ENCODE results near the gene OR6C74. TPM values are rescaled to one million over a fixed set of nuclear protein-coding genes. Genes with fewer than 3 reads are reported as not detected.

The OR6C74 gene
- total and polyA plus RNA-seq, 8 donors: not detected

DNA sequence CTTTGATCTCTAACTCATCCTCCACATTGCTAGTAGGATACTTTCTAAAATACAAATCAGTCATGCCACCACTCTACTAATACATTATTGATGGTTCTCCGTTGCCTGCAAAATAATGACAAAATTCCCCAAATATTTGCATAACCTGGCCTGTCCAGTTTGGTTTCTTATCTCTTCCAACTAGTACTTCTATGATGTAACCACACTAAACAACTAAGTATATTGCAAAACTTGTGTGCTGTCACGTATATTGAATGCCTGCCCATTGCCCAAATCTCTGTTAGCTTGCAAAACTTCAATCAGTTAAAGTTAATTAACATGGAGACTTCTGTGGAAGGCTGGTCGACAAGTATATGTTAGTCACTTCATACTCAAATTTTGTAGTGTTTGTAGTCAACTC lies 6.5 kb downstream of the OR6C74 start:
- H3K9me3 ChIP-seq: no peaks in the 10 kb centered on the region
- TF ChIP-seq, protein P1, sequence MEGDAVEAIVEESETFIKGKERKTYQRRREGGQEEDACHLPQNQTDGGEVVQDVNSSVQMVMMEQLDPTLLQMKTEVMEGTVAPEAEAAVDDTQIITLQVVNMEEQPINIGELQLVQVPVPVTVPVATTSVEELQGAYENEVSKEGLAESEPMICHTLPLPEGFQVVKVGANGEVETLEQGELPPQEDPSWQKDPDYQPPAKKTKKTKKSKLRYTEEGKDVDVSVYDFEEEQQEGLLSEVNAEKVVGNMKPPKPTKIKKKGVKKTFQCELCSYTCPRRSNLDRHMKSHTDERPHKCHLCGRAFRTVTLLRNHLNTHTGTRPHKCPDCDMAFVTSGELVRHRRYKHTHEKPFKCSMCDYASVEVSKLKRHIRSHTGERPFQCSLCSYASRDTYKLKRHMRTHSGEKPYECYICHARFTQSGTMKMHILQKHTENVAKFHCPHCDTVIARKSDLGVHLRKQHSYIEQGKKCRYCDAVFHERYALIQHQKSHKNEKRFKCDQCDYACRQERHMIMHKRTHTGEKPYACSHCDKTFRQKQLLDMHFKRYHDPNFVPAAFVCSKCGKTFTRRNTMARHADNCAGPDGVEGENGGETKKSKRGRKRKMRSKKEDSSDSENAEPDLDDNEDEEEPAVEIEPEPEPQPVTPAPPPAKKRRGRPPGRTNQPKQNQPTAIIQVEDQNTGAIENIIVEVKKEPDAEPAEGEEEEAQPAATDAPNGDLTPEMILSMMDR (IDR thresholded peaks at IDR 0.05): no peak
- H3K4me3 ChIP-seq: no peak overlapping the region
- ATAC-seq (no peak), DNase-seq (no peak)
- H3K4me1 ChIP-seq: no peaks in the 10 kb centered on the region
- no peaks in the 10 kb centered on the region for H3K36me3 ChIP-seq
- intact Hi-C loops (cut with DNase I): no loop called here
- no peaks in the 10 kb centered on the region for H3K27me3 ChIP-seq
- H3K27ac ChIP-seq: no peak overlapping the region

DNA sequence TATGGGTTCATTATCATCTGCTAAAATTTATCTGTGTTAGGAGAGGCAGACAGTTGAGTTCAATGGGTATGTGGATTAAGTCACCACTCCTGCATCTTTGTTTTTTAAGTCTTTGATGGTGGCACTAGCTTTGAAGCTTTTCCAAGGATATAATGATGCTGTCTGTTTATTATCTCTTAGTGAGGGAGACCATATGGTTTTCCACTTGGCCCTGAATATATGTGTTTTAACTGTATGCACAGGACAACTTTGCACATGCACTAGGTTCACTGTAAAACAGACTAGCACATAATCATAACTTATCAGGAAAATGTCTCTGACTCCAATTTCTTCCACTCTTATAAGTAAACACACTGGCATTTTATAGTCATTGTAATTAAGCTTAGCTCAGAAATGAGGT lies 8.9 kb downstream of the OR6C74 start:
- no peaks in the 10 kb centered on the region for H3K4me1 ChIP-seq
- no peak for ATAC-seq
- H3K27ac ChIP-seq: no peak overlapping the region
- intact Hi-C loops (cut with DNase I): no loop called here
- no peaks in the 10 kb centered on the region for H3K9me3 ChIP-seq
- H3K27me3 ChIP-seq: no peaks in the 10 kb centered on the region
- TF ChIP-seq, protein P1 (IDR thresholded peaks at IDR 0.05): no peak
- H3K4me3 ChIP-seq: no peak overlapping the region
- H3K36me3 ChIP-seq: no peaks in the 10 kb centered on the region
- peak in 2 of 4 donors; percentile 35 to 46 for DNase-seq

DNA sequence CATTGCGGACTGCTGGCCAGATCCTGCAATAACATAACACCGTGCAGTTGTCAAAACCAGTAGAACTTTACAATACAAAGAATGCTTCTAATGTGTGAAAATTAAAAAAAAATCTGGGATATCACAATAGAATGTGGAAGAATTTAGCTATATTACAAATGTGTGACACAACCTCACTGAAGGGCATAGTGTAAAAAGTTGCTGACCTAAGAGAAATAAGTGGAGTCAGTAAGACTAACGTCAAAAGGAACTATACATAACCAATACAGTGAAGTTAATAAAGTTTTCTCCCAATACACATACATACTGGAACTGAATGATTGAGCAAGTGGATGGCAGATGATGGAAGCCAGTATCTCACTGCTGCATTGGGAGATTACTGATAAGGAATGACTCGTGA lies 12.4 kb downstream of the OR6C74 start:
- TF ChIP-seq, protein P1 (IDR thresholded peaks at IDR 0.05): no peak
- DNase-seq (no peak), ATAC-seq (no peak)
- Histone ChIP-seq H3K9me3 (no peaks in the 10 kb centered on the region), H3K27me3 (no peaks in the 10 kb centered on the region), H3K4me3 (no peak overlapping the region), H3K4me1 (no peaks in the 10 kb centered on the region), H3K36me3 (no peaks in the 10 kb centered on the region), H3K27ac (no peak overlapping the region)
- intact Hi-C loops (cut with DNase I): no loop called here

DNA sequence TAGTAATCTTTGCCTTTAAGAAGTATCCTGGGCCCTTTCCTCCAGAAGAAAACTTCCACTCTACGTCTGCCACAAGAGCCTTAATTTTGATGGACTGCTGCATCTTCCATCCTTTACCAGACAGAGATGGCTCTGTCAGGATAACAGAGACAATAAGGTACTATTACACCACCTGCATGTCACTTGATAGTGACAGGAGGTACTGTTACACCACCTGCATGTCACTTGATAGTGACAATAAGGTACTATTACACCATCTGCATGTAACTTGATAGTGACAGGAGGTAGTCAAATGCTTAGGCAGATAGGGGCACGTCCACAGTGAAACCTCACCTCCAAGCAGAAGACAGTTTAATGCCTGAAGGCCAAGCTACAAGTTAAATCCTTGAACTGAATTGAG lies 13.9 kb downstream of the OR6C74 start:
- no peaks in the 10 kb centered on the region for H3K9me3 ChIP-seq
- TF ChIP-seq, protein P1 (IDR thresholded peaks at IDR 0.05): no peak
- no peaks in the 10 kb centered on the region for H3K27me3 ChIP-seq
- no peaks in the 10 kb centered on the region for H3K36me3 ChIP-seq
- no peak overlapping the region for H3K27ac ChIP-seq
- DNase-seq (no peak), ATAC-seq (no peak)
- no peaks in the 10 kb centered on the region for H3K4me1 ChIP-seq
- intact Hi-C loops (cut with DNase I): no loop called here
- H3K4me3 ChIP-seq: no peak overlapping the region

DNA sequence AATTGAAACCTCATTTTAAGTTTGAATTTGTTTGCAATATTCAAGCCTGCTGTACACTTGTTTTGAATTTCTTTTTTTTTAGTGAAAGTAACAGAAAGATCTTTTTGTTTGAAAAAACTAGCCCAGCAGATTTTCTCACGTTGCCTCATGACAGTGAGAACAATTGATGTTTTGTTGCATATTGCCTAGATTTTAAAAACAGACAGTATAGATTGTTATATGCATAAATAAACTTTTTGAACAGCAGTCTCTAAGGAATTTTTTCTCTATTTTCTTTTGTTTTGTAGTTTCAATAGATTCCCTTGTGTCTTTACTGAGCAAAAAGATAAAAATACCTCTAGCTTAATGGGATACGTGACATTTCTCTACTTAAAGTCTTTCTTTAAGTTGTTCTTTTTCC lies 36.6 kb downstream of the OR6C74 start:
- ATAC-seq (no peak), DNase-seq (no peak)
- intact Hi-C loops (cut with DNase I): no loop called here
- no peak overlapping the region for H3K27ac ChIP-seq
- no peaks in the 10 kb centered on the region for H3K36me3 ChIP-seq
- H3K27me3 ChIP-seq: no peaks in the 10 kb centered on the region
- H3K4me3 ChIP-seq: no peak overlapping the region
- TF ChIP-seq, protein P1 (IDR thresholded peaks at IDR 0.05): no peak
- H3K4me1 ChIP-seq: no peaks in the 10 kb centered on the region
- H3K9me3 ChIP-seq: no peaks in the 10 kb centered on the region

Measured in left lung (tissue), 10 donors.